Transverse colon (tissue), 4 donors: ENCODE data around the gene KLF7. TPM values are rescaled to one million over a fixed set of nuclear protein-coding genes. Genes with fewer than 3 reads are reported as not detected.

Experiments used
- DNase-seq: peaks from one replicate; pipeline ENCODE4 v3.0.0-alpha.2; 2019
- H3K27ac ChIP-seq, 4 donors: fragments of 200-600 bp; sonication (generic); 2 replicates each; pipeline ENCODE4 v1.5.1; 2016 to 2018; ENCODE audit warnings: inconsistent platforms in 4 of 4
- H3K27me3 ChIP-seq: fragments of 200-600 bp; sonication (generic); 2 replicates; pipeline ENCODE4 v1.5.1; 2017; ENCODE audit warnings: inconsistent platforms
- H3K36me3 ChIP-seq, 4 donors: fragments of 200-600 bp; sonication (generic); 2 replicates each; pipeline ENCODE4 v1.5.1; 2017 to 2019; ENCODE audit warnings: inconsistent platforms in 4 of 4
- H3K4me1 ChIP-seq, 4 donors: fragments of 200-600 bp; sonication (generic); 2 replicates each; pipeline ENCODE4 v1.5.1; 2017 to 2020; ENCODE audit warnings: inconsistent platforms in 4 of 4
- H3K4me3 ChIP-seq, 4 donors: fragments of 200-600 bp; sonication (generic); 1 replicate in 1 of 4; 2 replicates in 3 of 4; pipeline versions ENCODE4 v1.5.1 to v1.6.1; 2017 to 2019; ENCODE audit warnings: inconsistent platforms in 4 of 4
- H3K9me3 ChIP-seq, 2 donors: fragments of 200-600 bp; sonication (generic); 2 replicates each; pipeline ENCODE4 v1.5.1; 2017 to 2019; ENCODE audit warnings: inconsistent platforms in 2 of 2
- EP300 ChIP-seq: sonication (generic); formaldehyde crosslinking; IDR thresholded peaks from one replicate; pipeline ENCODE4 v1.6.1; 2017; ENCODE audit warnings: antibody characterized with exemption, low read depth
- POLR2A ChIP-seq: fragments of 450-650 bp; IDR thresholded peaks from one replicate; pipeline ENCODE4 v1.6.1; 2016; ENCODE audit warnings: antibody characterized with exemption, mild to moderate bottlenecking, moderate library complexity
- POLR2AphosphoS5 ChIP-seq, 3 donors: sonication (generic); formaldehyde crosslinking; IDR thresholded peaks; one replicate each; pipeline ENCODE4 v1.6.1; 2016; ENCODE audit warnings: antibody characterized with exemption in 3 of 3
- WGBS, 2 donors: methylation state at CpG; one replicate each; pipeline ENCODE4 v1.1.5; 2018; ENCODE audit warnings: low coverage in 1 of 2; 5-methylcytosine and 5-hydroxymethylcytosine counted together
- in situ Hi-C, 4 donors: fragments of 200-750 bp; cut with MboI; loops; one replicate each; pipeline versions ENCODE4 v1.15.0 to v1.15.1; 2017; ENCODE audit warnings: low sequenced_read_pairs in 3 of 4, low pct_ligation_motif_present in 1 of 4, low pct_unique_long_range_greater_than_20kb in 1 of 4
- intact Hi-C: fragments of 100-400 bp; cut with DNase I; formaldehyde crosslinking; loops from one replicate; pipeline ENCODE4 v1.15.1; 2023; ENCODE audit warnings: low total_unique reads
- total RNA-seq, 4 donors: library from RNA; depleted of rRNA; stranded (reverse); fragments of >200 nt; gene quantifications; one replicate each; pipeline ENCODE4 v1.1.0, GENCODE V29; 2016
- TF ChIP-seq, protein P1 (sequence below), 5 experiments: fragments of 200-600 bp in 3 of 5; fragments of 450-650 bp in 2 of 5; sonication (generic) in 3 of 5; IDR thresholded peaks; 1 replicate in 2 of 5; 2 replicates in 3 of 5; pipeline ENCODE4 v1.5.1; 2016 to 2017; ENCODE audit warnings: antibody characterized with exemption in 5 of 5, inconsistent platforms in 3 of 5, mild to moderate bottlenecking in 2 of 5, moderate library complexity in 1 of 5

The KLF7 gene
- total RNA-seq, 4 donors from 2014 or later: 6.2 to 43.4 (median 6.8) TPM

DNA sequence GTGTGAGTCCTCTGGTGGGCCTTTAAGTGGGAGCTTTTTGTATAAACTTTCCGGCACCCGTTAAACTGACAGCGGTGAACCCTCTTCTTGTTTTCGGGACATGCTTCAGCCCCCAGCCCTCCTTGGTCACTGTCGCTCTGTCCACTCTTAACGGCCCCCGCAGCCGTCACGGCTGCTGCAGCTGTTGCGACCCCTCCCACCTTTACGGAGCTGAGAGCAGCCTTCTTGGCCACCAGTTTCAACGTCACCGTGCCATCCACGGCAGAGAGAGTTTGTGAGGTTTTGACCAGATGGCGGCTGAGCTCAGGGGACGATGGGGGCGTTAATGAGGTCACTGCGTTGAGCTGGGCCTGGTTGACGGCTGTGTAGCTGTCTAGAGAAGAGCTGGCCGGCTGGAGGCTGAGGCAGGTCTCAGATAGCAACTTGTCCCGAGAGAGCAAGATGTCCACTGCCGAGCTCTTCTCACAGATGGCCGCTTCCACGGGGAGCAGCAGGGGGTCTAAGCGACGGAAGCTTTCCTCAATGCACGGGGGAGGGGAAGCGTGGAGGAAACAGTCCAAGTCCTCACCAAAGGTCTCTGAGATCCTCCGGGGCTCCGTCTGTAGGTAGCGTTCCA lies 41.9 kb downstream of the KLF7 start:
- H3K36me3 ChIP-seq: no peaks in the 10 kb centered on the region
- TF ChIP-seq POLR2AphosphoS5 (IDR thresholded peaks at IDR 0.05) (no peak), EP300 (no peak), POLR2A (no peak)
- TF ChIP-seq, protein P1, sequence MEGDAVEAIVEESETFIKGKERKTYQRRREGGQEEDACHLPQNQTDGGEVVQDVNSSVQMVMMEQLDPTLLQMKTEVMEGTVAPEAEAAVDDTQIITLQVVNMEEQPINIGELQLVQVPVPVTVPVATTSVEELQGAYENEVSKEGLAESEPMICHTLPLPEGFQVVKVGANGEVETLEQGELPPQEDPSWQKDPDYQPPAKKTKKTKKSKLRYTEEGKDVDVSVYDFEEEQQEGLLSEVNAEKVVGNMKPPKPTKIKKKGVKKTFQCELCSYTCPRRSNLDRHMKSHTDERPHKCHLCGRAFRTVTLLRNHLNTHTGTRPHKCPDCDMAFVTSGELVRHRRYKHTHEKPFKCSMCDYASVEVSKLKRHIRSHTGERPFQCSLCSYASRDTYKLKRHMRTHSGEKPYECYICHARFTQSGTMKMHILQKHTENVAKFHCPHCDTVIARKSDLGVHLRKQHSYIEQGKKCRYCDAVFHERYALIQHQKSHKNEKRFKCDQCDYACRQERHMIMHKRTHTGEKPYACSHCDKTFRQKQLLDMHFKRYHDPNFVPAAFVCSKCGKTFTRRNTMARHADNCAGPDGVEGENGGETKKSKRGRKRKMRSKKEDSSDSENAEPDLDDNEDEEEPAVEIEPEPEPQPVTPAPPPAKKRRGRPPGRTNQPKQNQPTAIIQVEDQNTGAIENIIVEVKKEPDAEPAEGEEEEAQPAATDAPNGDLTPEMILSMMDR (IDR thresholded peaks at IDR 0.05): no peak
- 92 to 93% methylated on average over 17 to 31 of the region's 31 CpGs for WGBS, 2 donors
- H3K27me3 ChIP-seq: no peaks in the 10 kb centered on the region
- in situ Hi-C loops (no loop called here), intact Hi-C loops (no loop called here)
- no peaks in the 10 kb centered on the region for H3K9me3 ChIP-seq
- DNase-seq: no peak
- H3K4me1 ChIP-seq: peaks cover 0 to 12% (median 8%) of the 10 kb centered on the region in 4 donors
- H3K4me3 ChIP-seq: no peak overlapping the region
- no peak overlapping the region for H3K27ac ChIP-seq

DNA sequence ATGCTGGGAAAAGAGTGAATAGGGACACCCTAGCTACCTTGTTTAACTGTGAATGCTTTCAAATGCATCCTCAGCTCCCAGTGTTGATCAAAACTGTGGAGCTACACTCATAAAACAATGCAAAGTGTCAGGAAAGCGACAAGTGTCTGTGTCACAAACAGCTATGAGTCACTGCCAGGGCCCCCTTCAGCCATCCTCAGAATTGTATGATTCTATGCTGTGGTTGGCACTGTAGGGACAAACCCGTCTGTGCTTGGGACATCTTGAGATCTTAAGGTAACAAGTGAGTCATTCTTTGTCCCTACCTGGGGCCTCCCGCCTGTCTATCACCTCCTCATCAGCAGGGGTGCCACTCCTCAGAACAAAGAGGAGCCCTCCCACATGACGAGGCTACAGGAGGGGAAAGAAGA lies 42.4 kb downstream of the KLF7 start:
- DNase-seq: no peak
- 79% methylated on average over 4 of the region's 4 CpGs; no CpG with 5 or more reads in 1 of the 2 donors for WGBS, 2 donors
- Histone ChIP-seq H3K9me3 (no peaks in the 10 kb centered on the region), H3K36me3 (no peaks in the 10 kb centered on the region), H3K4me3 (no peak overlapping the region), H3K4me1 (peaks cover 0 to 12% (median 8%) of the 10 kb centered on the region in 4 donors), H3K27me3 (no peaks in the 10 kb centered on the region), H3K27ac (no peak overlapping the region)
- intact Hi-C loops: no loop called here
- in situ Hi-C loops: no loop called here
- TF ChIP-seq POLR2AphosphoS5 (IDR thresholded peaks at IDR 0.05) (no peak), EP300 (no peak)
- TF ChIP-seq, protein P1 (IDR thresholded peaks at IDR 0.05): no peak

DNA sequence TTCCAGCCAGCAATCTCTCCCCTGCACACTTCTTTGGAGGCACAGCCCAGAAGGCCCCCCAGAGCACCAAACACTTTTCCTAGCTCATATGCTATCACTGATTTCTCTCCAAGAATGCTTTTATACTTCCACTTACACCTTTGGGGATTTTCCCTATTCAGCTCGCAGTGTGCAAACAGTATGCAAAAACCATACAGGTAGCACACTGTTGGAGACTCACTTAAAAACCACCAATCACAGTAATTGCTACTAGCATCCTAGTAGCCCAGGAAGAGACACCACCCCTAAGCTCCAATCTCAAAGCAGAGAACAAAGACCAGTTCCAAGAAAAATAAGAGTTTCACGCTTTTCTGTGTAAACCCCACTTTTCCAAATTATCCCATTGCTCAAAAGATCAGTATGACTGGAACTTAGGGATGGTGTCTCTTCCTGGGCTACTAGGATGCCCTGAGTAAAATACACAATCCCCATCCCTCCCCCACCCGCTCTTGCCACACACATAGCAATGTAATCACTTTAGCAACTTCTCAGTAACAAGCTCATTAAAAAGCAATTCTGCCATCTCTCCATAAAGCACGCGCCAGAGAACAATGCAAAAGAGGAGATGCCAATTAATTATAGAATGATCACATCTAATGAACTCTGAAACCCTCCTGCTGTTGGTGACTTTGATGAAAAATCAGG lies 43.0 kb downstream of the KLF7 start:
- Histone ChIP-seq H3K4me3 (no peak overlapping the region), H3K27ac (no peak overlapping the region), H3K36me3 (no peaks in the 10 kb centered on the region), H3K9me3 (no peaks in the 10 kb centered on the region), H3K4me1 (peaks cover 0 to 12% (median 8%) of the 10 kb centered on the region in 4 donors), H3K27me3 (no peaks in the 10 kb centered on the region)
- TF ChIP-seq EP300: no peak
- no peak for TF ChIP-seq POLR2A
- TF ChIP-seq, protein P1 (IDR thresholded peaks at IDR 0.05): no peak
- WGBS, 2 donors: 84 to 89% methylated on average over 4 to 5 of the region's 5 CpGs
- in situ Hi-C loops (no loop called here), intact Hi-C loops (no loop called here)
- no peak for DNase-seq

DNA sequence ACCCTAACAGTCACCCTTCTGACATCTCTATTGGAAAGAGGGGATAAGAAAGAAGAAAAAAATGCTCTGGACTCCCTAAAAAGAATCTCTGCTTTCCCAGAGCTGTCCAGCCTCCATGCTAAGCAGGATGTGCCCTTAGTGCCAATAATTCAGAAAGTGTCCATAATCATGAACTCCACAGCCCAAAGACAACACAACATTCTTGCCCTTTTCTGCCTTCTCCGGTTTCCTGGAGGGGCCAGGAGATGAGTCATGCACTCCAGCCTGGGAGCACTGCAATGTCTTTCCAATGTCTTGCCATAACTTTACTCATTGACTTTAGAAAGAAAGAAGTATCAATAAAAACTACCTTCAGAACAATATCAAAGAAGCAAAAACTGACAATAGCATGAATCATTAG lies 44.0 kb downstream of the KLF7 start:
- Histone ChIP-seq H3K9me3 (no peaks in the 10 kb centered on the region), H3K36me3 (no peaks in the 10 kb centered on the region), H3K27me3 (no peaks in the 10 kb centered on the region), H3K27ac (no peak overlapping the region), H3K4me3 (no peak overlapping the region), H3K4me1 (peaks cover 0 to 12% (median 8%) of the 10 kb centered on the region in 4 donors)
- intact Hi-C loops: no loop called here
- DNase-seq: no peak
- in situ Hi-C loops: no loop called here
- no peak for TF ChIP-seq POLR2AphosphoS5 (IDR thresholded peaks at IDR 0.05)
- TF ChIP-seq, protein P1 (IDR thresholded peaks at IDR 0.05): no peak
- TF ChIP-seq POLR2A: no peak
- no peak for TF ChIP-seq EP300
- WGBS, 2 donors: 31% methylated on average over 1 of the region's 1 CpG; no CpG with 5 or more reads in 1 of the 2 donors
